Right lobe of liver (tissue), 4 donors: ENCODE results near the gene TSKS.

Source experiments
- CTCF ChIP-seq, 4 donors: fragments of 200-600 bp in 3 of 4; fragments of 450-650 bp in 1 of 4; IDR thresholded peaks; one replicate each; pipeline versions ENCODE4 v1.5.1 to v1.8.0; 2016 to 2022; ENCODE audit warnings: antibody characterized with exemption in 4 of 4, mild to moderate bottlenecking in 2 of 4
- POLR2A ChIP-seq: fragments of 450-650 bp; IDR thresholded peaks from one replicate; pipeline ENCODE4 v1.6.1; 2017; ENCODE audit warnings: antibody characterized with exemption, mild to moderate bottlenecking
- donor health status: DM: no; HTN: no; CAD: no.
- donor health status: DM: no; HTN: no; CAD: no.
- donor health status: DM: no; HTN: yes; CAD: no.

GRCh38 chr19:49780861-49781260, 17.8 kb upstream of the TSKS start:
- TF ChIP-seq CTCF (IDR thresholded peaks at IDR 0.05), result no peak
- TF ChIP-seq POLR2A, result no peak
